HepG2 (cell line): ENCODE measurements around the gene UBALD1. TPM values are rescaled to one million over a fixed set of nuclear protein-coding genes. Genes with fewer than 3 reads are reported as not detected.

Source experiments
- E2F2 ChIP-seq: sonication (generic); formaldehyde crosslinking; IDR thresholded peaks from 2 replicates; pipeline ENCODE4 v1.4.0; 2020; ENCODE audit warnings: missing genetic modification reagents, borderline replicate concordance
- MBD4 ChIP-seq: IDR thresholded peaks from 2 replicates; pipeline ENCODE4 v1.6.1; 2012; ENCODE audit warnings: low read length, inconsistent platforms, borderline replicate concordance
- NR0B2 ChIP-seq: sonication (generic); formaldehyde crosslinking; IDR thresholded peaks from 2 replicates; pipeline ENCODE4 v1.4.0; 2020; ENCODE audit warnings: mild to moderate bottlenecking, missing genetic modification reagents
- PATZ1 ChIP-seq: sonication (generic); formaldehyde crosslinking; IDR thresholded peaks from 2 replicates; pipeline ENCODE4 v1.4.0; 2020; ENCODE audit warnings: missing genetic modification reagents
- RORA ChIP-seq: sonication (generic); formaldehyde crosslinking; IDR thresholded peaks from 2 replicates; pipeline ENCODE4 v1.5.0; 2020; ENCODE audit warnings: mild to moderate bottlenecking, missing genetic modification reagents, moderate library complexity
- ZBTB37 ChIP-seq: sonication (generic); formaldehyde crosslinking; IDR thresholded peaks from 2 replicates; pipeline ENCODE4 v1.4.0; 2020; ENCODE audit warnings: mild to moderate bottlenecking, missing genetic modification reagents
- ZBTB38 ChIP-seq: sonication (generic); formaldehyde crosslinking; IDR thresholded peaks from 2 replicates; pipeline ENCODE4 v1.5.1; 2020; ENCODE audit warnings: mild to moderate bottlenecking, missing genetic modification reagents
- ZHX1 ChIP-seq: sonication (generic); formaldehyde crosslinking; IDR thresholded peaks from 2 replicates; pipeline ENCODE4 v1.8.1; 2022; ENCODE audit warnings: low read depth, mild to moderate bottlenecking, missing genetic modification reagents
- ZMYM4 ChIP-seq: sonication (generic); formaldehyde crosslinking; IDR thresholded peaks from 2 replicates; pipeline ENCODE4 v1.8.1; 2023; ENCODE audit warnings: mild to moderate bottlenecking, missing genetic modification reagents
- ZNF142 ChIP-seq: sonication (generic); formaldehyde crosslinking; IDR thresholded peaks from 2 replicates; pipeline ENCODE4 v1.4.0; 2020; ENCODE audit warnings: missing genetic modification reagents
- ZNF616 ChIP-seq: sonication (generic); formaldehyde crosslinking; IDR thresholded peaks from 2 replicates; pipeline ENCODE4 v1.5.0; 2020; ENCODE audit warnings: low read depth, mild to moderate bottlenecking, missing genetic modification reagents
- ZNF746 ChIP-seq: sonication (generic); formaldehyde crosslinking; IDR thresholded peaks from 2 replicates; pipeline ENCODE4 v1.8.0; 2022; ENCODE audit warnings: mild to moderate bottlenecking, missing genetic modification reagents
- ZNF891 ChIP-seq: sonication (generic); formaldehyde crosslinking; IDR thresholded peaks from 2 replicates; pipeline ENCODE4 v1.5.0; 2020; ENCODE audit warnings: mild to moderate bottlenecking, missing genetic modification reagents
- polyA plus RNA-seq, 8 experiments: library from polyadenylated mRNA; depleted of rRNA in 3 of 8; stranded (reverse) in 7 of 8; unstranded in 1 of 8; fragments of >200 nt; fragmentation: Illumina TruSeq in 4 of 8; extraction: Trizol in 4 of 8; gene quantifications; 2 replicates each; pipeline versions ENCODE4 v1.2.1 to v1.2.3, GENCODE V29; 2011 to 2016; ENCODE audit warnings: low read depth in 4 of 8, missing spikeins in 1 of 8, mixed read lengths in 1 of 8; ENCODE audit not compliant: insufficient read depth in 1 of 8
- total RNA-seq, 5 experiments: library from RNA; depleted of rRNA; stranded (reverse); fragments of >200 nt; fragmentation: Illumina TruSeq; extraction: Trizol; gene quantifications; 2 replicates each; pipeline ENCODE4 v1.2.3, GENCODE V29; 2016; ENCODE audit warnings: low read depth in 1 of 5

UBALD1 gene
- total and polyA plus RNA-seq, 2 of the 13 experiments (the other 11 are each of a cell fraction or from before 2014, with no cell fraction given), result 6.8 to 12.3 TPM

- TF ChIP-seq PATZ1, result peak; percentile 60
- peak; percentile 67; the same call in 1 of the 2 replicates for TF ChIP-seq ZNF142 (CRISPR knock-in tag)
- no peak for TF ChIP-seq ZNF616 (CRISPR knock-in tag)
- TF ChIP-seq E2F2 (CRISPR knock-in tag), result no peak
- TF ChIP-seq ZBTB37 (CRISPR knock-in tag), result no peak
- TF ChIP-seq MBD4, result no peak
- TF ChIP-seq ZMYM4 (CRISPR knock-in tag), result 0 out of 2 replicates have a peak, but pooled peaks have one; percentile 20
- 0 out of 2 replicates have a peak, but pooled peaks have one; percentile 16 for TF ChIP-seq ZNF891 (CRISPR knock-in tag)
- no peak for TF ChIP-seq RORA
- no peak; the same call in none of the 2 replicates for TF ChIP-seq ZHX1 (CRISPR knock-in tag)
- peak; percentile 66; the same call in 1 of the 2 replicates for TF ChIP-seq ZBTB38 (CRISPR knock-in tag)
- no peak for TF ChIP-seq NR0B2 (CRISPR knock-in tag)
- TF ChIP-seq ZNF746 (CRISPR knock-in tag), result peak; percentile 66; the same call in 1 of the 2 replicates
These were observed at the start of gene UBALD1 (continued) for GRCh38 chr16:4614571-4615383.
